Rectal smooth muscle tissue (tissue), 1 donor: ENCODE measurements around the gene SCN2B.

ENCODE experiments used
- H3K27ac ChIP-seq: one replicate; pipeline ENCODE4 v1.7.0; 2013; ENCODE audit warnings: low read depth, low read length, inconsistent platforms
- H3K27me3 ChIP-seq: one replicate; pipeline ENCODE4 v1.7.0; 2013; ENCODE audit warnings: low read length; ENCODE audit not compliant: control insufficient read depth, insufficient read depth
- H3K36me3 ChIP-seq: one replicate; pipeline ENCODE4 v1.7.0; 2013; ENCODE audit warnings: low read length; ENCODE audit not compliant: control insufficient read depth, insufficient read depth
- H3K4me1 ChIP-seq: one replicate; pipeline ENCODE4 v1.7.0; 2013; ENCODE audit warnings: low read length; ENCODE audit not compliant: control insufficient read depth, insufficient read depth
- H3K4me3 ChIP-seq: one replicate; pipeline ENCODE4 v1.7.0; 2013; ENCODE audit warnings: low read length
- H3K9ac ChIP-seq: one replicate; pipeline ENCODE4 v1.7.0; 2013; ENCODE audit warnings: low read length

Gene SCN2B

GRCh38 chr11:118175993-118176777 lies at the start of gene SCN2B:
Gene SCN2B, minus strand, starts transcription at chr11:118176639. Its CDS starts 208 bp downstream, at chr11:118176431.
- peaks cover 13% of the 10 kb centered on the region for H3K4me1 ChIP-seq
- H3K27me3 ChIP-seq: peaks cover 1% of the 10 kb centered on the region
- peak within 1 kb of the TSS; percentile 43 for H3K27ac ChIP-seq
- peak within 1 kb of the TSS; percentile 65 for H3K4me3 ChIP-seq
- no peak within 1 kb of the TSS for H3K9ac ChIP-seq
- no peaks in the 10 kb centered on the region for H3K36me3 ChIP-seq

- Histone ChIP-seq H3K27ac (no peak within 1 kb of the TSS), H3K27me3 (no peaks in the 10 kb centered on the region), H3K4me3 (peak within 1 kb of the TSS; percentile 29), H3K9ac (no peak within 1 kb of the TSS), H3K4me1 (no peaks in the 10 kb centered on the region), H3K36me3 (no peaks in the 10 kb centered on the region)
Measured at GRCh38 chr11:118224511-118225188, 48.2 kb upstream of the SCN2B start, which contains the start of gene JAML. Gene JAML, minus strand, starts transcription at chr11:118225011. Its CDS starts 10,145 bp downstream, at chr11:118214866.

GRCh38 chr11:118223992-118224391 lies 47.6 kb upstream of the SCN2B start:
- H3K27ac ChIP-seq: no peak overlapping the region
- no peaks in the 10 kb centered on the region for H3K27me3 ChIP-seq
- no peaks in the 10 kb centered on the region for H3K4me1 ChIP-seq
- H3K9ac ChIP-seq: no peak overlapping the region
- no peaks in the 10 kb centered on the region for H3K36me3 ChIP-seq
- H3K4me3 ChIP-seq: peak overlapping the region; percentile 29

GRCh38 chr11:118223570-118223969 lies 47.1 kb upstream of the SCN2B start:
- Histone ChIP-seq H3K36me3 (no peaks in the 10 kb centered on the region), H3K4me3 (peak overlapping the region; percentile 29), H3K27me3 (no peaks in the 10 kb centered on the region), H3K27ac (no peak overlapping the region), H3K9ac (no peak overlapping the region), H3K4me1 (no peaks in the 10 kb centered on the region)

- Histone ChIP-seq H3K27ac (no peak overlapping the region), H3K27me3 (no peaks in the 10 kb centered on the region), H3K36me3 (no peaks in the 10 kb centered on the region), H3K4me3 (no peak overlapping the region), H3K9ac (no peak overlapping the region), H3K4me1 (no peaks in the 10 kb centered on the region)
Measured at GRCh38 chr11:118222437-118222836, 46.0 kb upstream of the SCN2B start.

- Histone ChIP-seq H3K4me3 (no peak overlapping the region), H3K36me3 (no peaks in the 10 kb centered on the region), H3K4me1 (no peaks in the 10 kb centered on the region), H3K27me3 (no peaks in the 10 kb centered on the region), H3K9ac (no peak overlapping the region), H3K27ac (no peak overlapping the region)
Measured at GRCh38 chr11:118221419-118221818, 45.0 kb upstream of the SCN2B start.

GRCh38 chr11:118219732-118220131 lies 43.3 kb upstream of the SCN2B start:
- no peak overlapping the region for H3K27ac ChIP-seq
- no peaks in the 10 kb centered on the region for H3K36me3 ChIP-seq
- no peaks in the 10 kb centered on the region for H3K4me1 ChIP-seq
- no peak overlapping the region for H3K9ac ChIP-seq
- no peaks in the 10 kb centered on the region for H3K27me3 ChIP-seq
- H3K4me3 ChIP-seq: no peak overlapping the region

GRCh38 chr11:118219244-118219643 lies 42.8 kb upstream of the SCN2B start:
- H3K4me3 ChIP-seq: no peak overlapping the region
- H3K4me1 ChIP-seq: no peaks in the 10 kb centered on the region
- H3K27ac ChIP-seq: no peak overlapping the region
- H3K9ac ChIP-seq: no peak overlapping the region
- H3K27me3 ChIP-seq: no peaks in the 10 kb centered on the region
- H3K36me3 ChIP-seq: no peaks in the 10 kb centered on the region

GRCh38 chr11:118217575-118217974 lies 41.1 kb upstream of the SCN2B start:
- Histone ChIP-seq H3K27me3 (no peaks in the 10 kb centered on the region), H3K27ac (no peak overlapping the region), H3K36me3 (no peaks in the 10 kb centered on the region), H3K4me1 (no peaks in the 10 kb centered on the region), H3K4me3 (no peak overlapping the region), H3K9ac (no peak overlapping the region)

- Histone ChIP-seq H3K4me1 (no peaks in the 10 kb centered on the region), H3K27ac (no peak overlapping the region), H3K27me3 (no peaks in the 10 kb centered on the region), H3K9ac (no peak overlapping the region), H3K4me3 (no peak overlapping the region), H3K36me3 (no peaks in the 10 kb centered on the region)
Measured at GRCh38 chr11:118216621-118217481, 40.4 kb upstream of the SCN2B start.

GRCh38 chr11:118215765-118216164 lies 39.3 kb upstream of the SCN2B start:
- no peaks in the 10 kb centered on the region for H3K4me1 ChIP-seq
- no peak overlapping the region for H3K9ac ChIP-seq
- no peaks in the 10 kb centered on the region for H3K36me3 ChIP-seq
- no peak overlapping the region for H3K4me3 ChIP-seq
- no peaks in the 10 kb centered on the region for H3K27me3 ChIP-seq
- no peak overlapping the region for H3K27ac ChIP-seq

- no peak overlapping the region for H3K27ac ChIP-seq
Measured at GRCh38 chr11:118215262-118215661, 38.8 kb upstream of the SCN2B start.

More at GRCh38 chr11:118215262-118215661, 38.8 kb upstream of the SCN2B start:
- Histone ChIP-seq H3K36me3 (no peaks in the 10 kb centered on the region), H3K27me3 (no peaks in the 10 kb centered on the region), H3K9ac (no peak overlapping the region), H3K4me1 (no peaks in the 10 kb centered on the region), H3K4me3 (no peak overlapping the region)
